WTC11 (cell line): ENCODE results near the gene UBE2V1. TPM values are rescaled to one million over a fixed set of nuclear protein-coding genes. Genes with fewer than 3 reads are reported as not detected.

Source experiments
- ATF6 ChIP-seq: sonication (generic); formaldehyde crosslinking; IDR thresholded peaks from 2 replicates; pipeline ENCODE4 v1.8.1; 2023; ENCODE audit warnings: mild to moderate bottlenecking, missing genetic modification reagents
- E2F4 ChIP-seq: sonication (generic); formaldehyde crosslinking; IDR thresholded peaks from 2 replicates; pipeline ENCODE4 v1.8.1; 2022; ENCODE audit warnings: low read depth, mild to moderate bottlenecking, moderate library complexity, missing genetic modification reagents, borderline replicate concordance
- E2F5 ChIP-seq: sonication (generic); formaldehyde crosslinking; IDR thresholded peaks from 2 replicates; pipeline ENCODE4 v1.8.1; 2022; ENCODE audit warnings: mild to moderate bottlenecking, moderate library complexity, missing genetic modification reagents
- ESRRA ChIP-seq: sonication (generic); formaldehyde crosslinking; IDR thresholded peaks from 2 replicates; pipeline ENCODE4 v1.8.1; 2022; ENCODE audit warnings: mild to moderate bottlenecking, missing genetic modification reagents, borderline replicate concordance
- FOXJ3 ChIP-seq: sonication (generic); formaldehyde crosslinking; IDR thresholded peaks from 2 replicates; pipeline ENCODE4 v1.9.0; 2021; ENCODE audit warnings: missing genetic modification reagents, mild to moderate bottlenecking, borderline replicate concordance
- FOXP1 ChIP-seq: sonication (generic); formaldehyde crosslinking; IDR thresholded peaks from 2 replicates; pipeline ENCODE4 v1.8.0; 2022; ENCODE audit warnings: missing genetic modification reagents, mild to moderate bottlenecking, moderate library complexity, borderline replicate concordance
- HMGXB4 ChIP-seq: sonication (generic); formaldehyde crosslinking; IDR thresholded peaks from 2 replicates; pipeline ENCODE4 v1.8.1; 2023; ENCODE audit warnings: mild to moderate bottlenecking, moderate library complexity, missing genetic modification reagents
- IRF2 ChIP-seq: sonication (generic); formaldehyde crosslinking; IDR thresholded peaks from 2 replicates; pipeline ENCODE4 v1.8.0; 2022; ENCODE audit warnings: low read depth, missing genetic modification reagents, borderline replicate concordance
- KAT7 ChIP-seq: sonication (generic); formaldehyde crosslinking; IDR thresholded peaks from 2 replicates; pipeline ENCODE4 v1.8.1; 2023; ENCODE audit warnings: missing genetic modification reagents, mild to moderate bottlenecking, borderline replicate concordance
- NFATC4 ChIP-seq: fragments of 250-450 bp; sonication (Bioruptor Pico); IDR thresholded peaks from 2 replicates; pipeline ENCODE4 v1.9.0; 2021; ENCODE audit warnings: mild to moderate bottlenecking
- NR2C2 ChIP-seq: sonication (generic); formaldehyde crosslinking; IDR thresholded peaks from 2 replicates; pipeline ENCODE4 v1.8.0; 2022; ENCODE audit warnings: mild to moderate bottlenecking, missing genetic modification reagents
- NR3C1 ChIP-seq: sonication (generic); formaldehyde crosslinking; conservative IDR thresholded peaks from 2 replicates; pipeline ENCODE4 v1.8.1; 2023; ENCODE audit warnings: low read depth, mild to moderate bottlenecking, missing genetic modification reagents
- STAT6 ChIP-seq: sonication (generic); formaldehyde crosslinking; conservative IDR thresholded peaks from 2 replicates; pipeline ENCODE4 v1.8.1; 2023; ENCODE audit warnings: mild to moderate bottlenecking, low read depth, missing genetic modification reagents, moderate library complexity
- TEAD1 ChIP-seq: sonication (generic); formaldehyde crosslinking; IDR thresholded peaks from 2 replicates; pipeline ENCODE4 v1.8.0; 2022; ENCODE audit warnings: mild to moderate bottlenecking, missing genetic modification reagents
- TEAD4 ChIP-seq: sonication (generic); formaldehyde crosslinking; IDR thresholded peaks from 2 replicates; pipeline ENCODE4 v1.8.0; 2022; ENCODE audit warnings: mild to moderate bottlenecking, missing genetic modification reagents
- ZBTB43 ChIP-seq: sonication (generic); formaldehyde crosslinking; IDR thresholded peaks from 2 replicates; pipeline ENCODE4 v1.8.1; 2023; ENCODE audit warnings: mild to moderate bottlenecking, missing genetic modification reagents
- ZNF263 ChIP-seq: sonication (generic); formaldehyde crosslinking; IDR thresholded peaks from 2 replicates; pipeline ENCODE4 v1.8.1; 2022; ENCODE audit warnings: low read depth, mild to moderate bottlenecking, moderate library complexity, missing genetic modification reagents
- ZNF317 ChIP-seq: sonication (generic); formaldehyde crosslinking; IDR thresholded peaks from 2 replicates; pipeline ENCODE4 v1.8.1; 2023; ENCODE audit warnings: low read depth, mild to moderate bottlenecking, moderate library complexity, missing genetic modification reagents, borderline replicate concordance
- ZNF416 ChIP-seq: fragments of 250-450 bp; sonication (Bioruptor Pico); IDR thresholded peaks from 2 replicates; pipeline ENCODE4 v1.9.0; 2021; ENCODE audit warnings: mild to moderate bottlenecking, inconsistent platforms
- ZNF532 ChIP-seq: fragments of 250-450 bp; sonication (Bioruptor Pico); IDR thresholded peaks from 2 replicates; pipeline ENCODE4 v1.9.0; 2021; ENCODE audit warnings: mild to moderate bottlenecking, borderline replicate concordance
- ZSCAN18 ChIP-seq: fragments of 250-450 bp; sonication (Bioruptor Pico); IDR thresholded peaks from 2 replicates; pipeline ENCODE4 v2.1.2; 2022; ENCODE audit warnings: mild to moderate bottlenecking, moderate library complexity
- total RNA-seq: library from RNA; stranded (reverse); gene quantifications from 3 replicates; pipeline ENCODE4 v1.2.3, GENCODE V29; 2021

Gene UBE2V1
- total RNA-seq, 1 experiment from 2014 or later: 144 TPM

GRCh38 chr20:50071039-50071888, 41.7 kb downstream of the UBE2V1 start (continued):
- 0 out of 2 replicates have a peak, but pooled peaks have one; percentile 37 for TF ChIP-seq ZBTB43
- TF ChIP-seq TEAD1 (CRISPR knock-in tag): peak; percentile 25; the same call in 1 of the 2 replicates
- TF ChIP-seq KAT7 (CRISPR knock-in tag): no peak
- no peak for TF ChIP-seq ATF6 (CRISPR knock-in tag)
- no peak for TF ChIP-seq NR3C1 (CRISPR knock-in tag)
- no peak for TF ChIP-seq FOXJ3
- TF ChIP-seq IRF2 (CRISPR knock-in tag): no peak
- TF ChIP-seq NR2C2 (CRISPR knock-in tag): no peak
- TF ChIP-seq ZNF263 (CRISPR knock-in tag): no peak
- TF ChIP-seq HMGXB4: peak; percentile 76; the same call in 1 of the 2 replicates
- TF ChIP-seq E2F5 (CRISPR knock-in tag): no peak
- TF ChIP-seq STAT6 (CRISPR knock-in tag): no peak
- no peak for TF ChIP-seq ESRRA
- no peak for TF ChIP-seq TEAD4 (CRISPR knock-in tag)
- TF ChIP-seq ZNF532 (CRISPR knock-in tag): no peak
- no peak for TF ChIP-seq ZNF416 (CRISPR knock-in tag)
- no peak for TF ChIP-seq NFATC4
- TF ChIP-seq ZNF317 (CRISPR knock-in tag): no peak
- no peak for TF ChIP-seq ZSCAN18 (CRISPR knock-in tag)
- TF ChIP-seq FOXP1: 0 out of 2 replicates have a peak, but pooled peaks have one; percentile 41
- TF ChIP-seq E2F4 (CRISPR knock-in tag): no peak
